HG03095 (cell line): ENCODE measurements around the gene KCNA10.

Experiments
- ATAC-seq: cut with Tn5 transposase; IDR thresholded peaks from one replicate; pipeline ENCODE4 v1.9.1; 2021; ENCODE audit warnings: moderate library complexity; ENCODE audit not compliant: unreplicated experiment

The KCNA10 gene

GRCh38 chr1:110478886-110479285 lies 40.1 kb downstream of the KCNA10 start:
- no peak for ATAC-seq

GRCh38 chr1:110477967-110478640 lies 40.9 kb downstream of the KCNA10 start:
- ATAC-seq: no peak

- no peak for ATAC-seq
Observed at GRCh38 chr1:110477445-110477957, 41.5 kb downstream of the KCNA10 start.

- no peak for ATAC-seq
Observed at GRCh38 chr1:110477041-110477440, 41.9 kb downstream of the KCNA10 start.

- ATAC-seq: no peak
Observed at GRCh38 chr1:110476028-110476765, 42.8 kb downstream of the KCNA10 start.

DNA sequence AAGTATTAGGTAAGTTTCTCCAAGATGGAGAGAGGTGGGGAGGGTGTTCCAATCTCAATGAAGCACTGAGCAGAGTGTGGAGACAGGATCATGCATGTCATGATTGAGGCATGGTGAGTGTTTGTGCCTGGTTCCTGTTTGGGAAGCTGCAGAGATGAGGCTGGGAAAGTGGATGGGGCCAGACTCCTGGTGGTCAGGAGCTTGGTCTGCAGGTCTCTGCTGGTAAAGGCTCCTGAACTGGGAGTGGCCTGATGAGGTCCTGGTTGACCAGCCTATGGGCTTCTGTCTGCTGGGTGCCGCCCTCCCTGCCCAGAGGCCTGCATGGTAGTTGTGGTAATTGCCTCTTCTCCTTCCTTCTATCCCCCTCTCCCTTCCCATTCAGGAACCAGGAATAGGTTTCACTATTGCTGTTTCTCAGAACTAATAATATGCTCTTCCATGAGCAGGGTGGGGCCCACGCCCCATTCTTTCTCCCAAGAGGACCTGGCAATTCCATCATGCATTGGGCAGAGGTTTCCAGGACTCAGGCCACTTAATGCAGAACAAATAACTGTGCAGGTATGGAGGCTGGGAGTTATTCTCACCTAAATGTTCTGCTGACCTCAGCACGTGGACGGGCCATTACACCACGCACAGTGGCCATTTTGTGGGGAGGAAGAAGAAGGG lies 43.5 kb downstream of the KCNA10 start:
- no peak for ATAC-seq

- no peak for ATAC-seq
Observed at GRCh38 chr1:110474444-110474843, 44.5 kb downstream of the KCNA10 start.

- no peak for ATAC-seq
Observed at GRCh38 chr1:110472546-110472945, 46.4 kb downstream of the KCNA10 start.

DNA sequence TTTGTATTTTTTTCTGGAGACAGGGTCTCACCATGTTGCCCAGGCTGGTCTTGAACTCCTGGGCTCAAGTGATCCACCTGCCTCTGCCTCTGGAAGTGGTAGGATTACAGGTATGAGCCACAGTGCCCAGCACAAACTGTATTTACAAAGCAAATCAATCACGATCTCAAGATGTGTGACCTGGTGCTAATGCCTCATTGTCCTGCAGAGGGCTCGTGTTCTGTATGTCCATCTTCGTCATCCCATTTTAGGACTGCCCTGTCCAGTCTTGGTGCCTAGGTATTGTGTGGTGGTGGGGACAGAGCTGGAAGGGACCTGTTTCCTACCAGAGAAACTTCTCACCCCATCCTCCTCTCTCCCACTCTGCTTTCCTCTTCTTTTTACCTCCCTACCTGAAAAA lies 47.8 kb downstream of the KCNA10 start:
- ATAC-seq: no peak
